DOHH2 (cell line): Measurements from ENCODE around the gene TNFRSF21.

ENCODE experiments used
- H3F3A ChIP-seq: fragments of 200-600 bp; sonication (generic), shearing (Covaris generic); 2 replicates; pipeline ENCODE4 v1.6.0; 2016; ENCODE audit warnings: antibody characterized with exemption, mild to moderate bottlenecking; ENCODE audit not compliant: control insufficient read depth, insufficient read depth
- H3K27ac ChIP-seq: fragments of 200-600 bp; sonication (generic); 2 replicates; pipeline ENCODE4 v1.5.1; 2014; ENCODE audit warnings: low read depth, mild to moderate bottlenecking, low read length, moderate library complexity
- H3K27me3 ChIP-seq: fragments of 200-600 bp; sonication (generic); 2 replicates; pipeline ENCODE4 v1.6.1; 2014; ENCODE audit warnings: mild to moderate bottlenecking, low read length, mixed read lengths; ENCODE audit not compliant: control insufficient read depth
- H3K36me3 ChIP-seq: fragments of 200-600 bp; sonication (generic); 2 replicates; pipeline ENCODE4 v1.6.1; 2014; ENCODE audit warnings: mild to moderate bottlenecking, low read length, moderate library complexity, mixed read lengths; ENCODE audit not compliant: control insufficient read depth
- H3K4me1 ChIP-seq: fragments of 200-600 bp; sonication (generic); 2 replicates; pipeline ENCODE4 v1.6.1; 2014; ENCODE audit warnings: mild to moderate bottlenecking, low read length, mixed read lengths; ENCODE audit not compliant: control insufficient read depth
- H3K4me2 ChIP-seq: fragments of 200-600 bp; sonication (generic); 2 replicates; pipeline ENCODE4 v1.6.0; 2014; ENCODE audit warnings: mild to moderate bottlenecking, low read length, moderate library complexity
- H3K4me3 ChIP-seq: fragments of 200-600 bp; sonication (generic); 2 replicates; pipeline ENCODE4 v1.5.1; 2014; ENCODE audit warnings: mild to moderate bottlenecking, low read length, mixed read lengths
- H3K79me2 ChIP-seq: fragments of 200-600 bp; sonication (generic); 2 replicates; pipeline ENCODE4 v1.6.1; 2014; ENCODE audit warnings: mild to moderate bottlenecking, low read length, mixed read lengths; ENCODE audit not compliant: control insufficient read depth
- H3K9me2 ChIP-seq: fragments of 200-600 bp; sonication (generic); replicated peaks from 2 replicates; pipeline ENCODE4 v1.6.1; 2014; ENCODE audit warnings: mild to moderate bottlenecking, low read length, mixed read lengths; ENCODE audit not compliant: control insufficient read depth
- H3K9me3 ChIP-seq: fragments of 200-600 bp; sonication (generic); 2 replicates; pipeline ENCODE4 v1.6.1; 2014; ENCODE audit warnings: antibody characterized with exemption, low read length, mixed read lengths; ENCODE audit not compliant: control insufficient read depth, insufficient read depth
- H4K20me1 ChIP-seq: fragments of 200-600 bp; sonication (generic); 2 replicates; pipeline ENCODE4 v1.6.0; 2014; ENCODE audit warnings: low read depth, mild to moderate bottlenecking, antibody characterized with exemption, low read length, moderate library complexity; ENCODE audit not compliant: control insufficient read depth, insufficient read depth
- CTCF ChIP-seq: fragments of 200-600 bp; sonication (generic); IDR thresholded peaks from one replicate; pipeline ENCODE4 v1.5.1; 2014; ENCODE audit warnings: antibody characterized with exemption, mild to moderate bottlenecking, low read depth, low read length; ENCODE audit not compliant: poor library complexity, severe bottlenecking
- EZH2phosphoT487 ChIP-seq: fragments of 200-600 bp; sonication (generic); IDR thresholded peaks from 2 replicates; pipeline ENCODE4 v1.6.1; 2017; ENCODE audit warnings: borderline replicate concordance, mild to moderate bottlenecking, antibody characterized with exemption, low read length, moderate library complexity, mixed read lengths

The TNFRSF21 gene

GRCh38 chr6:47323887-47324286, 14.2 kb upstream of the TNFRSF21 start:
- no peaks in the 10 kb centered on the region for H4K20me1 ChIP-seq
- no peak overlapping the region for H3K4me2 ChIP-seq
- peaks cover 2% of the 10 kb centered on the region; the same call in 1 of the 2 replicates for H3K27me3 ChIP-seq
- no peaks in the 10 kb centered on the region for H3K4me1 ChIP-seq
- H3K9me3 ChIP-seq = no peaks in the 10 kb centered on the region
- H3K27ac ChIP-seq = no peak overlapping the region
- H3K36me3 ChIP-seq = no peaks in the 10 kb centered on the region
- H3K9me2 ChIP-seq = no peaks in the 10 kb centered on the region
- no peak overlapping the region for H3K4me3 ChIP-seq
- H3K79me2 ChIP-seq = no peaks in the 10 kb centered on the region
- no peaks in the 10 kb centered on the region for H3F3A ChIP-seq
- TF ChIP-seq EZH2phosphoT487 (no peak), CTCF (no peak)

GRCh38 chr6:47323321-47323720, 13.6 kb upstream of the TNFRSF21 start:
- H3K27me3 ChIP-seq = peaks cover 5% of the 10 kb centered on the region; the same call in 1 of the 2 replicates
- no peaks in the 10 kb centered on the region for H3K36me3 ChIP-seq
- H3F3A ChIP-seq = no peaks in the 10 kb centered on the region

GRCh38 chr6:47321577-47321976, 11.9 kb upstream of the TNFRSF21 start:
- Histone ChIP-seq H3K9me3 (no peaks in the 10 kb centered on the region), H3K9me2 (no peaks in the 10 kb centered on the region), H3K79me2 (no peaks in the 10 kb centered on the region), H4K20me1 (no peaks in the 10 kb centered on the region), H3F3A (no peaks in the 10 kb centered on the region), H3K36me3 (no peaks in the 10 kb centered on the region), H3K4me3 (no peak overlapping the region), H3K27ac (no peak overlapping the region), H3K4me2 (no peak overlapping the region), H3K4me1 (no peaks in the 10 kb centered on the region), H3K27me3 (peaks cover 5% of the 10 kb centered on the region; the same call in 1 of the 2 replicates)
- TF ChIP-seq EZH2phosphoT487 (no peak), CTCF (no peak)

More at GRCh38 chr6:47323321-47323720, 13.6 kb upstream of the TNFRSF21 start:
- TF ChIP-seq EZH2phosphoT487 (no peak), CTCF (no peak)
- Histone ChIP-seq H3K4me3 (no peak overlapping the region), H3K4me2 (no peak overlapping the region), H4K20me1 (no peaks in the 10 kb centered on the region), H3K27ac (no peak overlapping the region), H3K4me1 (no peaks in the 10 kb centered on the region), H3K9me3 (no peaks in the 10 kb centered on the region), H3K79me2 (no peaks in the 10 kb centered on the region), H3K9me2 (no peaks in the 10 kb centered on the region)

- H4K20me1 ChIP-seq = no peaks in the 10 kb centered on the region
- TF ChIP-seq CTCF (no peak), EZH2phosphoT487 (no peak)
- H3K79me2 ChIP-seq = no peaks in the 10 kb centered on the region
- no peaks in the 10 kb centered on the region for H3F3A ChIP-seq
- H3K27me3 ChIP-seq = peaks cover 5% of the 10 kb centered on the region; the same call in 1 of the 2 replicates
- H3K4me1 ChIP-seq = no peaks in the 10 kb centered on the region
- no peaks in the 10 kb centered on the region for H3K9me3 ChIP-seq
- H3K9me2 ChIP-seq = no peaks in the 10 kb centered on the region
- H3K36me3 ChIP-seq = no peaks in the 10 kb centered on the region
- no peak overlapping the region for H3K4me2 ChIP-seq
- H3K4me3 ChIP-seq = no peak overlapping the region
- no peak overlapping the region for H3K27ac ChIP-seq
These were observed 10.2 kb upstream of the TNFRSF21 start for GRCh38 chr6:47319867-47320266.
